NT2/D1 (cell line): Measurements from ENCODE around the gene LINC00632.

Source experiments
- YY1 ChIP-seq: IDR thresholded peaks from 2 replicates; pipeline ENCODE4 v1.6.1; 2011; ENCODE audit not compliant: insufficient read length, insufficient read depth
- ZNF274 ChIP-seq: IDR thresholded peaks from 2 replicates; pipeline ENCODE4 v1.6.1; 2011; ENCODE audit warnings: mild to moderate bottlenecking, low read depth, low read length

DNA sequence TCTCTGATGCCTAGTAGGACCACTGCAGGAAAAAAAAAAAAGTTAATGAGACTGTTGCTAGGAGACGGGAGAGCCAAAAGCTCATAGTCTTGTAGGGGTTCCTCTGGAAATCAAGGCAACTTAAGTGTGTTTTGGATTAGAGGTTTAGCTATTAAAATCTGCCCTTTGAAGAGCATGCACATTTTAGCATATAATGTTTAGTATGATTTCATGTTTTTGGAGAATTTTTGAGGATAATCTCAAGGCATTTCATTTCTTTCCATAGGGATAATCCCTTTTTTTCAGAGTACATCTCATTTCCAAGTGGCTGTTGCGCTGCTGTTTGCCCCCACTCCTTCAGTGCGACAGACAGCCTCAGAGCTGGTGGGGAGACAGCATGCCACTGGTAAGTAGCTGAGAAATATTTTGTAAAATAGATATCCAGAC is at the start of gene LINC00632:
- TF ChIP-seq ZNF274 (no peak), YY1 (no peak)
